ENCODE measurements around the gene MEF2A. TPM values are rescaled to one million over a fixed set of nuclear protein-coding genes. Genes with fewer than 3 reads are reported as not detected.

Gene MEF2A
- total and polyA plus RNA-seq, 9 of the 15 experiments (the other 6 are each of a cell fraction or from before 2014, with no cell fraction given), result 1.6 to 18.7 (median 8.7) TPM

- no peak for TF ChIP-seq ARID3B (CRISPR knock-in tag; IDR thresholded peaks at IDR 0.05; ENCODE audit: borderline replicate concordance)
- no peak for TF ChIP-seq SMAD2 (IDR thresholded peaks at IDR 0.05; ENCODE audit: low read depth, low read length)
- TF ChIP-seq SP1 (CRISPR knock-in tag; IDR thresholded peaks at IDR 0.05), result peak; percentile 29; the same call in 1 of the 2 replicates
- TF ChIP-seq ZNF444 (CRISPR knock-in tag; IDR thresholded peaks at IDR 0.05), result peak; percentile 95
- TF ChIP-seq VEZF1 (CRISPR knock-in tag; IDR thresholded peaks at IDR 0.05), result peak; percentile 72
- no peak for TF ChIP-seq KLF10 (CRISPR knock-in tag; IDR thresholded peaks at IDR 0.05)
- TF ChIP-seq RBFOX2 (IDR thresholded peaks at IDR 0.05; ENCODE audit: low read depth, low read length), result peak; percentile 85
- no peak for TF ChIP-seq EWSR1 (IDR thresholded peaks at IDR 0.05; ENCODE audit: borderline replicate concordance, low read depth, partially characterized antibody)
- peak; percentile 66; the same call in 1 of the 2 replicates for TF ChIP-seq BCOR (IDR thresholded peaks at IDR 0.05)
- TF ChIP-seq HMGXB4 (CRISPR knock-in tag; IDR thresholded peaks at IDR 0.05), result no peak; the same call in 1 of the 2 replicates
- TF ChIP-seq ZNF766 (CRISPR knock-in tag; conservative IDR thresholded peaks at IDR 0.05), result no peak
- TF ChIP-seq NONO (IDR thresholded peaks at IDR 0.05; ENCODE audit: low read depth in 2 of 2, low read length in 1 of 2), result peak; percentile 72 to 75; a peak in 3 of 4 replicates
- TF ChIP-seq HDAC2 (IDR thresholded peaks at IDR 0.05), result peak; percentile 89
- peak; percentile 45; the same call in 1 of the 2 replicates for TF ChIP-seq GMEB1 (CRISPR knock-in tag; IDR thresholded peaks at IDR 0.05)
- no peak for TF ChIP-seq NFYB (IDR thresholded peaks at IDR 0.05; ENCODE audit: extremely low read depth, insufficient read length)
- peak; percentile 63; the same call in 1 of the 2 replicates for TF ChIP-seq ZEB2 (IDR thresholded peaks at IDR 0.05)
- peak; percentile 45; the same call in 1 of the 2 replicates for TF ChIP-seq ZNF589 (CRISPR knock-in tag; IDR thresholded peaks at IDR 0.05; ENCODE audit: low read depth)
- 0 out of 2 replicates have a peak, but pooled peaks have one; percentile 12 for TF ChIP-seq DMBX1 (CRISPR knock-in tag; IDR thresholded peaks at IDR 0.05; ENCODE audit: borderline replicate concordance)
- no peak for TF ChIP-seq ZKSCAN1 (IDR thresholded peaks at IDR 0.05; ENCODE audit: low read depth, low read length)
- TF ChIP-seq DACH1 (IDR thresholded peaks at IDR 0.05; ENCODE audit: partially characterized antibody), result peak; percentile 20
- TF ChIP-seq KAT7 (CRISPR knock-in tag; IDR thresholded peaks at IDR 0.05; ENCODE audit: borderline replicate concordance), result peak; percentile 40; the same call in 1 of the 2 replicates
- TF ChIP-seq ARNT (IDR thresholded peaks at IDR 0.05), result peak in 1 of 2 experiments; percentile 64; a peak in 1 of 4 replicates
Measured at GRCh38 chr15:99565299-99566156, at the start of gene MEF2A (continued).

Measured in K562 (cell line).